WI38 (cell line): ENCODE measurements around the gene IFT57.

Source experiments
- H3K4me3 ChIP-seq: 2 replicates; pipeline ENCODE4 v1.5.1; 2011; ENCODE audit warnings: low read depth, mild to moderate bottlenecking, control low read depth, low read length
- TF ChIP-seq, protein P1 (sequence below): IDR thresholded peaks from 2 replicates; pipeline ENCODE4 v1.5.1; 2012; ENCODE audit warnings: low read depth, mild to moderate bottlenecking, control low read depth, low read length

IFT57 gene

DNA sequence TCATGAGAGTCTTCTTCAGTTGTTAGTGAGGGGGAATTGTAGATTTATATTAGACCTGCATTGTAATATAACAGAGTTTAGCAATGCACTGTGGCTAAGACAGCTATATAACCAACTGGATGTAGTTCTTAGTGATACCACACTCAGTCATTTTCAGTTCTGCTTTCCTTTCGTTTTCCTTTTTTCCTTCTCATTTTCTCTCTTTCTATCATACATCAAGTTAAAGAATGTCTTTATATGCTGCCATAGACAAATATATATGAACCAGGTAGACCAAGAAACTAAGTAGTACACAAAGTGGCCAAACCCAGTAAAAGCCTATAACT, 87.7 kb downstream of the IFT57 start:
- H3K4me3 ChIP-seq = no peak overlapping the region
- TF ChIP-seq, protein P1, sequence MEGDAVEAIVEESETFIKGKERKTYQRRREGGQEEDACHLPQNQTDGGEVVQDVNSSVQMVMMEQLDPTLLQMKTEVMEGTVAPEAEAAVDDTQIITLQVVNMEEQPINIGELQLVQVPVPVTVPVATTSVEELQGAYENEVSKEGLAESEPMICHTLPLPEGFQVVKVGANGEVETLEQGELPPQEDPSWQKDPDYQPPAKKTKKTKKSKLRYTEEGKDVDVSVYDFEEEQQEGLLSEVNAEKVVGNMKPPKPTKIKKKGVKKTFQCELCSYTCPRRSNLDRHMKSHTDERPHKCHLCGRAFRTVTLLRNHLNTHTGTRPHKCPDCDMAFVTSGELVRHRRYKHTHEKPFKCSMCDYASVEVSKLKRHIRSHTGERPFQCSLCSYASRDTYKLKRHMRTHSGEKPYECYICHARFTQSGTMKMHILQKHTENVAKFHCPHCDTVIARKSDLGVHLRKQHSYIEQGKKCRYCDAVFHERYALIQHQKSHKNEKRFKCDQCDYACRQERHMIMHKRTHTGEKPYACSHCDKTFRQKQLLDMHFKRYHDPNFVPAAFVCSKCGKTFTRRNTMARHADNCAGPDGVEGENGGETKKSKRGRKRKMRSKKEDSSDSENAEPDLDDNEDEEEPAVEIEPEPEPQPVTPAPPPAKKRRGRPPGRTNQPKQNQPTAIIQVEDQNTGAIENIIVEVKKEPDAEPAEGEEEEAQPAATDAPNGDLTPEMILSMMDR = no peak

DNA sequence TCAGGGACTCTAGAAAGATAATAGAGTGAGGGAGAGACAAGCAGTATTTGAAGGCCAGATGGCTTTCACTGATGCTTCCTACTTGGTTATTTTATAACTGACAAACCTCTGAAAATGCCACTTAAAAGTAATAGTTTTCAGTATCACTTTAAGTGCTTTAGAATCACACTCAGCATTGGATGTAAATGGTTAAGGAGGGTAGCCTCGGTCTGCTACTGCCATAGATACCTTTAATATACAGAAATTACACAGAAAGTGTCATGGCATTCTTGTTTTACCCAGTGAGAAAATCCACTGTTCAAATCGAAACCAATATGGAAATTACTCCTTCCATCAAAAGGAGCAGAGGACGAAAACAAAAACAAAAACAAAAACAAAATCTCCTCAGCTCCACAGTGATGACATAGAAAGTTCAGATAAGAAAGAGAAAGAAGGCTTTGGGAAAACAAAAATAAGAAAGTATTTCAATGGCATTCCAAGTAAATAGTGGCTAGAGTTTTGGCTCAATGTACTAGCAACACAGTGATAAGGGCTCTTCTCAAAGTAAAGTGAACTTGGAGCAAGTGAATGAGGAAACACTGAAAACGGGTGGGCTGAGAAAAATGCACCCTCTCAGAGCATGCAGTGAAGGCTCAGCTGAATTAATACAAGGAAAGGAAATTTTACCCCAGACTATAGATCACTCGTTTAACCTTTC, 88.2 kb downstream of the IFT57 start:
- TF ChIP-seq, protein P1 = no peak
- H3K4me3 ChIP-seq = no peak overlapping the region

DNA sequence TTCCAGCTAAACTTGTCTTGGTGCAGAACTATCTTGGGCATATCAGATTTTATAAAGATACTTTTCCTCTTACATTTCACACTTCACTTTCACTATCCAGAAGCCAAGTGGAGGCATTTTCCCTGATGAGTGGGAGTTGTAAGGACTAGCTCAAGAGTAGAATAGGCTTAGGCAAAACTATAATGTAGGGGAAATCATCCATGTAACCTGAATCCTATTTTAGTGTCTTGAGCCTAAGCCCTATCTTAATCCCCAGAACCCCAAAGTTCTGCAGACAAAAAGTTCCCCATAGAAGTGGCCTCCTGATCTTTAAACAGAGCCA, 89.2 kb downstream of the IFT57 start:
- H3K4me3 ChIP-seq = no peak overlapping the region
- TF ChIP-seq, protein P1 = no peak

DNA sequence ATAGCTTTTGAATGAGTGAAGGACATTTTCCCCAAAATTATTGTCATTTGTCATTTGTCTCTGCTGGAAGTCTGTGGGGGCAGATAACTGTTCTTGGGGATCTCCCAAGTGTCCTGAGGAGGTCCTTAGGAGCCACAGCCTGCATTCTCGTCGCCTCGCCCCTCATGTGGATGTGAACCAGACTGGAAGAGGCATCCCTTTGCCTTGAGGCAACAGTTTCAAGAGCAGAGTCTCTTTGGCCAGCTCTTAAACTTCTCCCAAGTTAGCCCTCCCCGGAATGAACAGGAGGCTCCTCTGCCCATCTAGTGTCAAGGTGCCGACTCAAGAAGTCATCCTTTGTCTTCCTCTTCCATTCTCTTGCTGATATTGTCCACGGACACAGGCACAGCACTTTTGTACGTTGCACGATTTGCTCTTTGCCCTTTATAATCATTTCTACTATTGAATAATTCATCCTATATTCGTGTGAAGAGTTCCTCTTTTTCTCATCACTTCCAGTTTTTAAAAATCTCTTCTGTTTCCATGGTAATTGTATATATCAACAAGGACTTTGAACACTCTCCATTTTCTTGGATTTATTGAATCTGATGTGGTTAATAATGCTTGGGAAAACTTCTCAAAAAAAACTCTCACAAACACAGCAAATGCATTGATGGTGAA, 90.6 kb downstream of the IFT57 start:
- no peak overlapping the region for H3K4me3 ChIP-seq
- TF ChIP-seq, protein P1 = no peak

DNA sequence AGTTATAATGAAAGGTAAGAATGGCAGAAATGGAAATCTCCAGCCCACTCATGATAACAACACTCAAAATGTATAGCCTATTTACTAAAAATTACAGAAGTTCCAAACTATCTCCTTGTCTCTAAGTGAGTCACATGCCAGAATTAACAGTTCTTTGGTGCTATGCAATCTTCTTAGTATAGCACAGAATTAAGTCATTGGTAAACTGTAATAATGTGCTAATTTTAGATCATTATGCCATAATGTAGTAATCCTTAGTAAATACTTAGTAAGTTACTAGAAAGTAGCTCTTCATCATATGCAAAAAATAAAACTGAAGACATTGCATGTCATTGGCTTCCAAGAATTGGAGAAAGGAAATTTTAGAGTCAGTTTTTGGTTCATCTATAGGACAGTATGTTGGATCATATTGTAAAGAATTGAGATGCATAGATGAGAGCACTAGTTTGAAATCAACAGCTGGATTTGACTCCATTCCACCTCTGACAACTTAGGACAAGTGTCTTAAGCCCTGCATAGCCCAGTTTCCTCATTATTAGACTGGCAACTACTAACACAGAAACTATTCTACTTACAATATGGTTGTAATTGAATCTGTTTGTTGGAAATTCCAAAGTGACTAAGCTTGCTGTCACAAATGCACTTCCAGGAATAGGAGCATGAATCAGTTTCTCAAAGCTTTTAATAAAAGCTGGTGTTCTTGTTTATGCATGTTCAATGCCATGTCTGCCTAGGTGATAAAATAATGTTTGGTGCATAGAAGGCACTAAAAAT, 91.3 kb downstream of the IFT57 start:
- TF ChIP-seq, protein P1 = no peak
- H3K4me3 ChIP-seq = no peak overlapping the region

DNA sequence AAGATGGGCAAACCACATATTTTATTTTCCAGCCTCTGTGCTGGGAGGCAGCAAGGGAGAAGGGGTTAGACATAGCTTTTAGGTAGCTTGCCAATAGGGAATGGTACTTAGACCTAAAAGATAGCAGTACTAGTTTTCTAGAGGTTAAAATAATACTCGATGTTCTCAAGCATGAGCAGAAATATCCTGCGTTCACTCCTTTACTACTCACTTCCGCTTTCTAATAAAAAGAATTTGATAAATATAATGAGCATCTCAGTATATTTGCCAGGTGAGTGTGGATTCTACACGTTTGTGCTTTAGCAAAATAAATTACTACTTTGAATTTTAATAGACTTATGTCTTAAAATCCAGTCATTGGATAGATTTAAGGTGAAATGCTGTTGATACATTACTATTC, 92.0 kb downstream of the IFT57 start:
- H3K4me3 ChIP-seq = no peak overlapping the region
- TF ChIP-seq, protein P1 = no peak
